ENCODE measurements around the gene PTPN9. TPM values are rescaled to one million over a fixed set of nuclear protein-coding genes. Genes with fewer than 3 reads are reported as not detected.

The PTPN9 gene
- total and polyA plus RNA-seq, 10 of the 15 experiments (the other 5 are each of a cell fraction or from before 2014, with no cell fraction given) = 7.8 to 29.1 (median 18.5) TPM

DNA sequence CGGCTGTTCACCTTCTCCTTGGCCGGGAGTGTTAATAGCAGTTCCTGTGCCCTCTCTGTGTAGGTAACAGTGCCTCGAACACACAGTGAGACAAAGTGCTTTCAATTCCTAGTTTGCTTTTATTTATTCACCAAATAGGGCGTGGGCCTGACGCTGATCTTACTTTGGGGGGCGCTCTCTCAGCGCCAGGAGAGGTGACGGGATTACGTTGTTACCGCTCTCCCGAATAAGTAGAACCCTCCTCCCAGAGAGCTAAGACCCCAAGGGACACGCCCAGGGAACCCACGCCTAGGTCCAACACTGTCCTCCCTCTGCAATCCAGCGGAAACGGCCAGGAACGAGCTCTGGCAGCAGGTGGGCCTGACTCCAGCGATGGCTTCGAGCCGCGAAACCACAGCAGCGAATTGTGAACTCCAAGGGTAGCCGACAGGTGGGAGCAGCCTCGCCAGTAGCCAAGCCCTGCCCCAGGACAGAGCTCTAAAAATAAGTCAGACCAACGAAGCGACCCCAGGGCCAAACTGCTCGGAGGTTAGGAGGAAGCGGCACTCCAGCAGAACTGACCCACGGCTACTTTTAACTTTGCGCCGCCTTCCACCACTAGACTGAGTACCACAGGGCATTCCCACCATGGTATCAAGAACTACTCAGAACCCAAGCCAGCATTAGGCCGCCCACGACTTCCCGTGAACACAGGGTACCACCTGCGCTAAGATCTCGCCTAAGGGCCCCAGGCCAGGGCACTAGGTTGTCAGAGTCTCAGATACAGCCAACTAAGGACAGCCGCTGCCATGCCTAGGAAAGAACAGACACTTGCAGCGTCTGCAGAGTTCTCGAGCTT is 126.0 kb downstream of the PTPN9 start (continued):
- no peak for TF ChIP-seq EZH2 (IDR thresholded peaks at IDR 0.05; ENCODE audit: borderline replicate concordance, control insufficient read depth, low read depth, low read length)
- TF ChIP-seq, protein P1, sequence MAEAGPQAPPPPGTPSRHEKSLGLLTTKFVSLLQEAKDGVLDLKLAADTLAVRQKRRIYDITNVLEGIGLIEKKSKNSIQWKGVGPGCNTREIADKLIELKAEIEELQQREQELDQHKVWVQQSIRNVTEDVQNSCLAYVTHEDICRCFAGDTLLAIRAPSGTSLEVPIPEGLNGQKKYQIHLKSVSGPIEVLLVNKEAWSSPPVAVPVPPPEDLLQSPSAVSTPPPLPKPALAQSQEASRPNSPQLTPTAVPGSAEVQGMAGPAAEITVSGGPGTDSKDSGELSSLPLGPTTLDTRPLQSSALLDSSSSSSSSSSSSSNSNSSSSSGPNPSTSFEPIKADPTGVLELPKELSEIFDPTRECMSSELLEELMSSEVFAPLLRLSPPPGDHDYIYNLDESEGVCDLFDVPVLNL (IDR thresholded peaks at IDR 0.05; ENCODE audit: low read depth, low read length) = no peak
- TF ChIP-seq, protein P2, sequence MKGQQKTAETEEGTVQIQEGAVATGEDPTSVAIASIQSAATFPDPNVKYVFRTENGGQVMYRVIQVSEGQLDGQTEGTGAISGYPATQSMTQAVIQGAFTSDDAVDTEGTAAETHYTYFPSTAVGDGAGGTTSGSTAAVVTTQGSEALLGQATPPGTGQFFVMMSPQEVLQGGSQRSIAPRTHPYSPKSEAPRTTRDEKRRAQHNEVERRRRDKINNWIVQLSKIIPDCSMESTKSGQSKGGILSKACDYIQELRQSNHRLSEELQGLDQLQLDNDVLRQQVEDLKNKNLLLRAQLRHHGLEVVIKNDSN (IDR thresholded peaks at IDR 0.05; ENCODE audit: borderline replicate concordance, extremely low read length, insufficient read depth, low read depth, low read length) = no peak
- no peak for TF ChIP-seq RAD21 (IDR thresholded peaks at IDR 0.05; ENCODE audit: insufficient read depth, low read depth, low read length)
- TF ChIP-seq ZNF622 (IDR thresholded peaks at IDR 0.05) = no peak
- no peak for TF ChIP-seq SREBF2 (IDR thresholded peaks at IDR 0.05; ENCODE audit: low read length)
- 0 out of 2 replicates have a peak, but pooled peaks have one; percentile 14 for TF ChIP-seq YY1 (IDR thresholded peaks at IDR 0.05; ENCODE audit: low read depth, low read length)
- 0 out of 2 replicates have a peak, but pooled peaks have one; percentile 3 for TF ChIP-seq ATF7 (IDR thresholded peaks at IDR 0.05; ENCODE audit: low read depth)
- no peak; the same call in 1 of the 2 replicates for TF ChIP-seq HCFC1 (IDR thresholded peaks at IDR 0.05; ENCODE audit: low read length)
- no peak for TF ChIP-seq CBX3 (IDR thresholded peaks at IDR 0.05; ENCODE audit: borderline replicate concordance, low read depth)
- TF ChIP-seq, protein P3, sequence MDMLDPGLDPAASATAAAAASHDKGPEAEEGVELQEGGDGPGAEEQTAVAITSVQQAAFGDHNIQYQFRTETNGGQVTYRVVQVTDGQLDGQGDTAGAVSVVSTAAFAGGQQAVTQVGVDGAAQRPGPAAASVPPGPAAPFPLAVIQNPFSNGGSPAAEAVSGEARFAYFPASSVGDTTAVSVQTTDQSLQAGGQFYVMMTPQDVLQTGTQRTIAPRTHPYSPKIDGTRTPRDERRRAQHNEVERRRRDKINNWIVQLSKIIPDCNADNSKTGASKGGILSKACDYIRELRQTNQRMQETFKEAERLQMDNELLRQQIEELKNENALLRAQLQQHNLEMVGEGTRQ (IDR thresholded peaks at IDR 0.05; ENCODE audit: borderline replicate concordance, low read depth, low read length) = no peak
- TF ChIP-seq, protein P4, sequence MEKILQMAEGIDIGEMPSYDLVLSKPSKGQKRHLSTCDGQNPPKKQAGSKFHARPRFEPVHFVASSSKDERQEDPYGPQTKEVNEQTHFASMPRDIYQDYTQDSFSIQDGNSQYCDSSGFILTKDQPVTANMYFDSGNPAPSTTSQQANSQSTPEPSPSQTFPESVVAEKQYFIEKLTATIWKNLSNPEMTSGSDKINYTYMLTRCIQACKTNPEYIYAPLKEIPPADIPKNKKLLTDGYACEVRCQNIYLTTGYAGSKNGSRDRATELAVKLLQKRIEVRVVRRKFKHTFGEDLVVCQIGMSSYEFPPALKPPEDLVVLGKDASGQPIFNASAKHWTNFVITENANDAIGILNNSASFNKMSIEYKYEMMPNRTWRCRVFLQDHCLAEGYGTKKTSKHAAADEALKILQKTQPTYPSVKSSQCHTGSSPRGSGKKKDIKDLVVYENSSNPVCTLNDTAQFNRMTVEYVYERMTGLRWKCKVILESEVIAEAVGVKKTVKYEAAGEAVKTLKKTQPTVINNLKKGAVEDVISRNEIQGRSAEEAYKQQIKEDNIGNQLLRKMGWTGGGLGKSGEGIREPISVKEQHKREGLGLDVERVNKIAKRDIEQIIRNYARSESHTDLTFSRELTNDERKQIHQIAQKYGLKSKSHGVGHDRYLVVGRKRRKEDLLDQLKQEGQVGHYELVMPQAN (conservative IDR thresholded peaks at IDR 0.05) = no peak
- no peak for TF ChIP-seq SMAD1 (IDR thresholded peaks at IDR 0.05; ENCODE audit: low read depth, partially characterized antibody)
- TF ChIP-seq, protein P5, sequence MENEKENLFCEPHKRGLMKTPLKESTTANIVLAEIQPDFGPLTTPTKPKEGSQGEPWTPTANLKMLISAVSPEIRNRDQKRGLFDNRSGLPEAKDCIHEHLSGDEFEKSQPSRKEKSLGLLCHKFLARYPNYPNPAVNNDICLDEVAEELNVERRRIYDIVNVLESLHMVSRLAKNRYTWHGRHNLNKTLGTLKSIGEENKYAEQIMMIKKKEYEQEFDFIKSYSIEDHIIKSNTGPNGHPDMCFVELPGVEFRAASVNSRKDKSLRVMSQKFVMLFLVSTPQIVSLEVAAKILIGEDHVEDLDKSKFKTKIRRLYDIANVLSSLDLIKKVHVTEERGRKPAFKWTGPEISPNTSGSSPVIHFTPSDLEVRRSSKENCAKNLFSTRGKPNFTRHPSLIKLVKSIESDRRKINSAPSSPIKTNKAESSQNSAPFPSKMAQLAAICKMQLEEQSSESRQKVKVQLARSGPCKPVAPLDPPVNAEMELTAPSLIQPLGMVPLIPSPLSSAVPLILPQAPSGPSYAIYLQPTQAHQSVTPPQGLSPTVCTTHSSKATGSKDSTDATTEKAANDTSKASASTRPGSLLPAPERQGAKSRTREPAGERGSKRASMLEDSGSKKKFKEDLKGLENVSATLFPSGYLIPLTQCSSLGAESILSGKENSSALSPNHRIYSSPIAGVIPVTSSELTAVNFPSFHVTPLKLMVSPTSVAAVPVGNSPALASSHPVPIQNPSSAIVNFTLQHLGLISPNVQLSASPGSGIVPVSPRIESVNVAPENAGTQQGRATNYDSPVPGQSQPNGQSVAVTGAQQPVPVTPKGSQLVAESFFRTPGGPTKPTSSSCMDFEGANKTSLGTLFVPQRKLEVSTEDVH (IDR thresholded peaks at IDR 0.05; ENCODE audit: low read depth, partially characterized antibody) = no peak
- TF ChIP-seq CBX5 (IDR thresholded peaks at IDR 0.05; ENCODE audit: low read depth) = no peak
- no peak for TF ChIP-seq NFXL1 (IDR thresholded peaks at IDR 0.05; ENCODE audit: borderline replicate concordance)
- no peak for TF ChIP-seq STAT1 (conservative IDR thresholded peaks at IDR 0.05)
- TF ChIP-seq PML (IDR thresholded peaks at IDR 0.05; ENCODE audit: low read length) = no peak
- TF ChIP-seq DPF2 (IDR thresholded peaks at IDR 0.05) = 0 out of 2 replicates have a peak, but pooled peaks have one; percentile 35
- no peak for TF ChIP-seq TBL1XR1 (IDR thresholded peaks at IDR 0.05; ENCODE audit: low read depth, low read length)
- TF ChIP-seq LARP7 (IDR thresholded peaks at IDR 0.05) = no peak; the same call in 1 of the 2 replicates
- TF ChIP-seq TCF3 (IDR thresholded peaks at IDR 0.05; ENCODE audit: borderline replicate concordance, insufficient read depth, low read depth, low read length) = no peak
- no peak for TF ChIP-seq WRNIP1 (IDR thresholded peaks at IDR 0.05; ENCODE audit: borderline replicate concordance, low read depth, low read length)
